Glutamatergic neuron (in vitro differentiated cells): ENCODE data around the gene ATG16L2. TPM values are rescaled to one million over a fixed set of nuclear protein-coding genes. Genes with fewer than 3 reads are reported as not detected.

ENCODE experiments used
- DNase-seq: peaks from one replicate; pipeline ENCODE4 v3.0.0; 2022
- H3K27ac Mint-ChIP-seq: one replicate; pipeline ENCODE4 v1.8.0; 2020; ENCODE audit warnings: mild to moderate bottlenecking, mixed read lengths, inconsistent platforms; ENCODE audit not compliant: unreplicated experiment
- H3K27me3 Mint-ChIP-seq: one replicate; pipeline ENCODE4 v1.8.0; 2020; ENCODE audit warnings: mild to moderate bottlenecking, moderate library complexity, mixed read lengths, inconsistent platforms; ENCODE audit not compliant: unreplicated experiment
- H3K36me3 Mint-ChIP-seq: one replicate; pipeline ENCODE4 v1.8.0; 2020; ENCODE audit warnings: mild to moderate bottlenecking, mixed read lengths, inconsistent platforms; ENCODE audit not compliant: unreplicated experiment
- H3K4me1 Mint-ChIP-seq: one replicate; pipeline ENCODE4 v1.8.0; 2020; ENCODE audit warnings: mild to moderate bottlenecking, low read depth, mixed read lengths, inconsistent platforms; ENCODE audit not compliant: unreplicated experiment
- H3K4me3 Mint-ChIP-seq: one replicate; pipeline ENCODE4 v1.8.0; 2020; ENCODE audit warnings: mild to moderate bottlenecking, mixed read lengths, inconsistent platforms; ENCODE audit not compliant: unreplicated experiment
- H3K9me3 Mint-ChIP-seq: one replicate; pipeline ENCODE4 v1.8.0; 2020; ENCODE audit warnings: mild to moderate bottlenecking, moderate library complexity, mixed read lengths, inconsistent platforms; ENCODE audit not compliant: unreplicated experiment
- total RNA-seq: library from RNA; stranded (reverse); fragmentation: NEBNext Ultra II Directional; extraction: Animal tissue kit (Norgen Biotek cat#: 25700); gene quantifications from one replicate; pipeline ENCODE4 v1.2.1, GENCODE V29; 2021; ENCODE audit not compliant: unreplicated experiment
- TF ChIP-seq, protein P1 (sequence below): fragments of 200-600 bp; sonication (generic); IDR thresholded peaks from one replicate; pipeline ENCODE4 v1.5.0; 2021; ENCODE audit not compliant: partially characterized antibody, unreplicated experiment

ATG16L2 gene
- total RNA-seq, 1 donor from 2014 or later: 6.9 TPM

DNA sequence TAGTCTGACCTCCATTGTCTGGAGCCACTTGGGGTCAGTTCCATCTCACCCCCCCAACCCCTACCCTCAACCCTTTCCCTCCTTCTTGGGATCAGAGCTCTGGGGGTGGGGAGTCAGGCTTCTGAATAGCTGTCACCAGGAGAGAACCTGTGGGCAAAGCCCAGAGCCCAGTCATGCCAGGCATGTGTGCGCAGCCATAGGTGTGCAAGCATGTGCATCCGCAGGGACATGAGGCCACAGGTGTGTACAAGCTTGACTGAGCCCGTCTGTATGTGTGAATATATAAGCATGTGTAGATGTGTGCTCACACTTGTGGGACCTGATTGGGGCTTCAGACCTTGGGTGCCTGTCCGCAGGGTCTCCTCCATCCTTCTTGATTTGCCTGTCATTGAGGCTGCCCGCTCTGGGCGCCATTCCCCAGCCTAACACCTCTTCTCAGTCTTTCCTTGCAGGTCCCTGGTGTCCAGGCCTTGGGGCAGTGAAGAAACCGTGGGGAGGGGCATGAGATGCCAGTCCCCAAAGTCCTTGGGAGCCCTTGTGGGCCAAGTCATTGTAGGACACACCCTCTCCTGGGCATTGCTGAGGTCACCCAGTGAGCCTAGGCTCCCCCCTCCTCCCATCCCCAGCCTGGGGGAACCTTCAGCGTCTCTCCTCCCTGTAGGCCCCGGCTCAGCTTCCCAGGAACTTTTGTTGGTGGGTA is 9.0 kb downstream of the ATG16L2 start:
- Mint-ChIP-seq H3K4me3 (no peak overlapping the region), H3K9me3 (peaks cover 10% of the 10 kb centered on the region), H3K36me3 (no peaks in the 10 kb centered on the region), H3K4me1 (peaks cover 3% of the 10 kb centered on the region), H3K27me3 (peaks cover 2% of the 10 kb centered on the region), H3K27ac (no peak overlapping the region)
- no peak for DNase-seq
- TF ChIP-seq, protein P1, sequence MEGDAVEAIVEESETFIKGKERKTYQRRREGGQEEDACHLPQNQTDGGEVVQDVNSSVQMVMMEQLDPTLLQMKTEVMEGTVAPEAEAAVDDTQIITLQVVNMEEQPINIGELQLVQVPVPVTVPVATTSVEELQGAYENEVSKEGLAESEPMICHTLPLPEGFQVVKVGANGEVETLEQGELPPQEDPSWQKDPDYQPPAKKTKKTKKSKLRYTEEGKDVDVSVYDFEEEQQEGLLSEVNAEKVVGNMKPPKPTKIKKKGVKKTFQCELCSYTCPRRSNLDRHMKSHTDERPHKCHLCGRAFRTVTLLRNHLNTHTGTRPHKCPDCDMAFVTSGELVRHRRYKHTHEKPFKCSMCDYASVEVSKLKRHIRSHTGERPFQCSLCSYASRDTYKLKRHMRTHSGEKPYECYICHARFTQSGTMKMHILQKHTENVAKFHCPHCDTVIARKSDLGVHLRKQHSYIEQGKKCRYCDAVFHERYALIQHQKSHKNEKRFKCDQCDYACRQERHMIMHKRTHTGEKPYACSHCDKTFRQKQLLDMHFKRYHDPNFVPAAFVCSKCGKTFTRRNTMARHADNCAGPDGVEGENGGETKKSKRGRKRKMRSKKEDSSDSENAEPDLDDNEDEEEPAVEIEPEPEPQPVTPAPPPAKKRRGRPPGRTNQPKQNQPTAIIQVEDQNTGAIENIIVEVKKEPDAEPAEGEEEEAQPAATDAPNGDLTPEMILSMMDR: no peak

DNA sequence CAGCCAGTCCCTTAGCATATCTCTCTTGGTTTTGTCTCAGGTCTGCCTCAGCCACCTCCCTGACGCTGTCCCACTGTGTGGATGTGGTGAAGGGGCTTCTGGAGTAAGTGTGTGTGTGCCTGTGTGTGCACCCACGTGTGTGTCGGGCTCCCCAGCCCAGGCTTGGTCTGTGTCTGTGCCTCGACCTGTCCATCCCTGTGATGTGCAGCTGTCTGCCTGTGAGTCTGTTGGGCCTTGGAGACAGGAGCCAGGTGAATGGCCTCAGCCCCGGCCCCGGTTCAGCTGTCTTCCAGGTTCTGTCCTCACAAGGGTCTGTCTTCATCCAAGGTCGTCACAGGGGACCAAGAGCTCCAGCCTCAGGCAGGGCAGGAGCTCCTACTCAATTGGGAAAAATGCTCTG is 9.8 kb downstream of the ATG16L2 start:
- H3K4me1 Mint-ChIP-seq: peaks cover 3% of the 10 kb centered on the region
- no peak overlapping the region for H3K4me3 Mint-ChIP-seq
- H3K27ac Mint-ChIP-seq: no peak overlapping the region
- no peak for DNase-seq
- peaks cover 2% of the 10 kb centered on the region for H3K27me3 Mint-ChIP-seq
- peaks cover 10% of the 10 kb centered on the region for H3K9me3 Mint-ChIP-seq
- TF ChIP-seq, protein P1: no peak
- H3K36me3 Mint-ChIP-seq: no peaks in the 10 kb centered on the region

DNA sequence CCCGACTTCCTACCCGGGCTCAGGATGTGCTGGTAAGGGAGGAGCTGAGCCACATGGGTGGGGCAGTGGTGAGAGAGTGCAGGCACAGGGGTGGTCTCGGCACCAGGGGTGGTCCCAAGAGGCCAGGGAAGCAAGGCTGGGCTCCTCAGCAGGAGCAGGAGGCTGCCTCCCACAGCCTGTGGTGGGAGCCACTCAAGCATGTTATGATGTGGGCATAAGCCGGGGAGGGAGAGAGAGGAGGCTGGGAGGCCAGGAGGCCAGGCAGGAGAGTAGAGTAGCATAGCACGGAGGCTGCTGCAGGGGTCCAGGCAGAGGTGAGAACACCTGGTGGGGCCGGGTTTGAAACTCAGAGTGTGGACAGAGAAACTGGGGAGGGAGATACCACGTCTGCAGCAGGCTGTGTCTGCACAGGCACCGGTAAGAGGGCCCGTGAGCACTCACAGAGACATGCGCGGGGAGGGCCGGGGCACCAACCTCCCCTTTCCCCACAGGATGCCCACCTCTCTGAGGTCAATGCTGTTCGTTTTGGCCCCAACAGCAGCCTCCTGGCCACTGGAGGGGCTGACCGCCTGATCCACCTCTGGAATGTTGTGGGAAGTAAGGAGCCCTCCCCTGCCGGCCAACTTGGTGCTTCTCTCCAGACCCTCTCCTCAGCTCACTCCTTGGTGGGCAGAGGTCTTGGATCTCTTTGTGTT is 10.7 kb downstream of the ATG16L2 start:
- no peak overlapping the region for H3K27ac Mint-ChIP-seq
- H3K9me3 Mint-ChIP-seq: peaks cover 8% of the 10 kb centered on the region
- H3K27me3 Mint-ChIP-seq: peaks cover 2% of the 10 kb centered on the region
- no peak for DNase-seq
- no peak overlapping the region for H3K4me3 Mint-ChIP-seq
- no peaks in the 10 kb centered on the region for H3K36me3 Mint-ChIP-seq
- TF ChIP-seq, protein P1: no peak
- H3K4me1 Mint-ChIP-seq: peaks cover 3% of the 10 kb centered on the region

DNA sequence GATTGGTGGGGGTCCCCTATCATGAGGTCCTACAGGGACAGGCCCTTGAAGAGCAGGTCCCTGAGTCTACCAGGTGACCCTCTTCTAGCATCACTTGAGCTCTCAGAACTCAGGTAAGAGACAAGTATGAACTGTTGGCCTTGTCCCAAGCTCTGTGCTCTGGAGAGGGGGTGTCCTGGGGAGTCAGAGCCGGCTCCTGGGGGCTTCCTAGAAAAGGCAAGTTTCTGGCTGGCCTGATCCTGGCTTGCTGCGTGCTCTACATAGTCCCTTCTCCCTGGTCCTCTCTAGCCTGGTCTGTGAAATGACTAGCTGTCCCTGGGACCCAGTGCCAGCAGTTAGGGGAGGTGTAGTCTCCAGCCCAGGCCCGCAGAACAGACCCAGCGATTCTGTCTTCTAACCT is 11.4 kb downstream of the ATG16L2 start:
- TF ChIP-seq, protein P1: no peak
- Mint-ChIP-seq H3K27me3 (peaks cover 2% of the 10 kb centered on the region), H3K27ac (no peak overlapping the region), H3K4me1 (peaks cover 3% of the 10 kb centered on the region), H3K36me3 (no peaks in the 10 kb centered on the region), H3K9me3 (peaks cover 5% of the 10 kb centered on the region), H3K4me3 (no peak overlapping the region)
- no peak for DNase-seq

DNA sequence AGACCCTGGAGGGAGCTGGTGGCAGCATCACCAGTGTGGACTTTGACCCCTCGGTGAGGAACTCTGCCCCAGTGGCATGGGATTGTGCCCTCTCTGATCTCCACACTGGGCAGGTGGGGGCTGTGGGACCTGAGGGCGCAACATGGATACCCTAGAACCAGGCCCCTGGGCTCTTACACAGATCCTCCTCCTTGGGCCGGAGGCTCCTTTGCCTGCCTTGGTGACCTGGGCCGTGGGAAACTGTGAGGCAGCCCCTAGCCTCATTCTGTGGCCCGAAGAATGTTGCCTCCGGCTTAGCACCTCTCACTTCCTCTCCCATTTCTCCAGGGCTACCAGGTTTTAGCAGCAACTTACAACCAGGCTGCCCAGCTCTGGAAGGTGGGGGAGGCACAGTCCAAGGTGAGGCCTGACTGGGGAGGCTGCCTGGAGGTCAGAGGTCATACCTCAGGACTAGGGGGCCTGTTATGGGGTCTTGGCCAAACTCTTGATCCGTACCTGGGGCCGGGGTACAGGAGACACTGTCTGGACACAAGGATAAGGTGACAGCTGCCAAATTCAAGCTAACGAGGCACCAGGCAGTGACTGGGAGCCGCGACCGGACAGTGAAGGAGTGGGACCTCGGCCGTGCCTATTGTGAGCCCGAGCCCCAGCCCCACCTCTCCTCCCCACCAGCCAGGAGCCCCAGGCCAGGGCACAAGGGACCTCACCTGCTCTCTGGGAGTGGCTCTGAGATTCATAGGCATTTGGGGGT is 12.2 kb downstream of the ATG16L2 start:
- no peaks in the 10 kb centered on the region for H3K4me1 Mint-ChIP-seq
- H3K36me3 Mint-ChIP-seq: no peaks in the 10 kb centered on the region
- H3K27ac Mint-ChIP-seq: no peak overlapping the region

More for the DNA sequence above, 12.2 kb downstream of the ATG16L2 start:
- Mint-ChIP-seq H3K9me3 (peaks cover 2% of the 10 kb centered on the region), H3K4me3 (no peak overlapping the region), H3K27me3 (peaks cover 2% of the 10 kb centered on the region)
- DNase-seq: no peak
- TF ChIP-seq, protein P1: no peak
